RWPE1 (cell line): Measurements from ENCODE around the gene HMCN2.

Experiments used
- CTCF ChIA-PET: fragments of 350-600 bp; sonication (Branson Sonifier 250); formaldehyde crosslinking; extraction: SDS; loops from one replicate; lab custom pipeline; 2021; lab: Yijun Ruan, JAX
- POLR2A ChIA-PET: fragments of 400-600 bp; formaldehyde crosslinking; extraction: SDS; loops from one replicate; lab custom pipeline; 2020; ENCODE audit warnings: antibody characterized with exemption; ENCODE audit not compliant: low non-redundant PET; lab: Yijun Ruan, JAX
- DNase-seq: peaks from one replicate; pipeline ENCODE4 v3.0.0; 2012; ENCODE audit warnings: low spot score
- H3K27ac ChIP-seq: fragments of 450-650 bp; 2 replicates; pipeline ENCODE4 v1.5.1; 2017
- CTCF ChIP-seq: fragments of 450-650 bp; conservative IDR thresholded peaks from 2 replicates; pipeline ENCODE4 v1.5.1; 2017; ENCODE audit warnings: low read depth, mild to moderate bottlenecking

Gene HMCN2

GRCh38 chr9:130437011-130437789, 171.6 kb downstream of the HMCN2 start:
- DNase-seq = no peak
- no peak for TF ChIP-seq CTCF
- H3K27ac ChIP-seq = peak overlapping the region; percentile 68
- CTCF ChIA-PET = interaction anchor here (1.2 kb wide), 1 partner anchor 17 kb away, joined by 3 read pairs; no protein-coding TSS in a partner anchor
- POLR2A ChIA-PET = interaction anchor here (0.6 kb wide), 2 partner anchors 142 to 251 kb away, joined by 3 to 5 read pairs; partner anchors contain the start of gene FUBP3

GRCh38 chr9:130438382-130438981, 172.9 kb downstream of the HMCN2 start:
- TF ChIP-seq CTCF = no peak
- DNase-seq = no peak
- peak overlapping the region; percentile 68 for H3K27ac ChIP-seq
- CTCF ChIA-PET = interaction anchor here (0.5 to 1.2 kb wide), 2 partner anchors 18 to 569 kb away, joined by 3 read pairs; no protein-coding TSS in a partner anchor
- POLR2A ChIA-PET = no interaction called here

GRCh38 chr9:130441031-130441430, 175.5 kb downstream of the HMCN2 start:
- ChIA-PET POLR2A (no interaction called here), CTCF (no interaction called here)
- H3K27ac ChIP-seq = no peak overlapping the region
- no peak for TF ChIP-seq CTCF
- no peak for DNase-seq

GRCh38 chr9:130442746-130443455, 177.3 kb downstream of the HMCN2 start:
- H3K27ac ChIP-seq = peak overlapping the region; percentile 99
- no peak for TF ChIP-seq CTCF
- CTCF ChIA-PET = interaction anchor here (0.6 to 1.4 kb wide), 2 partner anchors 17 to 32 kb away, joined by 3 to 5 read pairs; no protein-coding TSS in a partner anchor
- POLR2A ChIA-PET = no interaction called here
- DNase-seq = no peak

- TF ChIP-seq CTCF = no peak
- POLR2A ChIA-PET = no interaction called here
- CTCF ChIA-PET = interaction anchor here (0.6 to 1.4 kb wide), 2 partner anchors 17 to 33 kb away, joined by 3 to 5 read pairs; no protein-coding TSS in a partner anchor
- H3K27ac ChIP-seq = peak overlapping the region; percentile 99
- no peak for DNase-seq
These were observed 177.9 kb downstream of the HMCN2 start for GRCh38 chr9:130443456-130443801.

GRCh38 chr9:130443840-130444492, 178.4 kb downstream of the HMCN2 start:
- TF ChIP-seq CTCF = no peak
- ChIA-PET CTCF (interaction anchor here (1.4 kb wide), 1 partner anchor 18 kb away, joined by 3 read pairs; no protein-coding TSS in a partner anchor), POLR2A (no interaction called here)
- no peak for DNase-seq
- H3K27ac ChIP-seq = peak overlapping the region; percentile 99
